Measurements from ENCODE around the gene CACNA1G. TPM values are rescaled to one million over a fixed set of nuclear protein-coding genes. Genes with fewer than 3 reads are reported as not detected.

CACNA1G gene
- total and polyA plus RNA-seq, 10 donors = 0.02 to 1.3 (median 0.09) TPM; not detected in 1

DNA sequence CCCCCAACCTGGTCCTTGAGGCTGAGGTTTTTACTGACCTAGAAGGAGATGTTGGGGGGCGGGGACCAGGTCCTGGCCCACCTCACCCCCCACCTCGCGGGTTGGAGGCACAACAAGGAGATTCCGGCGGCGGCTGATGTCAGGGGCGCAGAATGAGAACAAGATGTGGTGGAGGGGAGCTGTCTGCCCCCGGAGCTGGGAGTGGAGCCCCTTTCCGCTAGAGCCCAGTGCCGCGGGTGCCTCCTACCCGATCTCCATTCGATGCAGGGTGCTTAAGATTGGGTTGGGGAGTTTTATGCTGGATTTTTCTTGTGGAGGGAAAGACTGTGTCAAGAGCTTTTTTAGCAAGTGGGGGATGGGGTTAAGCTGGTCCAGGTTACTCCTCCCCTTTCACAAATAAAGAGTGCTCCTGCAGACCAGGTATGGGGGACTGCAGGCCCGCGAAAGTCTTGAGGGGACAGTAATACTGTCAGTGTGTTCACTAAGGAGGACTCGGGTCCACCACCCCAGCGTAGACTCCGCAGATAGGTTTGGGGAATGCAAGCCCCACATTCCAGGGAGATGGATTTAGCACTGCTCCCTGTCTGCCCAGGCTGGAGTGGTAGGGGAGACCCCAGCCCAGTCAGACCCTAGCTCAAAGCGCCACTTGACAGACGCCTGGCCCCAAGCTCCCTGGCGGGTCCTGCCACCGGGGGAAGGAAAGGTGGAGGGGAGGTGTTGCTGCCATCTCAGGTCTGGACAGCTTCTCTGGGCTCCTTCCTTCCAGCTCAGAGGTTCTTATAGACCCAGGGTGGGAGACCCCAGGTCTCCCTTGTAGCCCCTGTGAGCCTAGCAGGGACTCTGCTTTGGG is 2.0 kb downstream of the CACNA1G start:
- Histone ChIP-seq H3K36me3 (no peaks in the 10 kb centered on the region), H3K4me3 (peak overlapping the region in 1 of 8 donors; percentile 80), H3K27ac (no peak overlapping the region), H3K9me3 (no peaks in the 10 kb centered on the region), H3K27me3 (replicated peaks in 1 of 7) (peaks cover 14 to 100% (median 72%) of the 10 kb centered on the region in 7 donors), H3K4me1 (peaks cover 25 to 66% (median 45%) of the 10 kb centered on the region in 6 donors)
- TF ChIP-seq CTCF (IDR thresholded peaks at IDR 0.05 in 8 of 11, conservative IDR thresholded peaks at IDR 0.05 in 3 of 11) (no peak), POLR2A (IDR thresholded peaks at IDR 0.05) (no peak), POLR2AphosphoS5 (IDR thresholded peaks at IDR 0.05) (no peak)
- 13 to 18% (median 17%) methylated on average over 21 to 22 of the region's 22 CpGs for WGBS, 5 donors
- intact Hi-C loops (cut with DNase I; ENCODE audit: low total_unique reads) = no loop called here
- no peak for DNase-seq

DNA sequence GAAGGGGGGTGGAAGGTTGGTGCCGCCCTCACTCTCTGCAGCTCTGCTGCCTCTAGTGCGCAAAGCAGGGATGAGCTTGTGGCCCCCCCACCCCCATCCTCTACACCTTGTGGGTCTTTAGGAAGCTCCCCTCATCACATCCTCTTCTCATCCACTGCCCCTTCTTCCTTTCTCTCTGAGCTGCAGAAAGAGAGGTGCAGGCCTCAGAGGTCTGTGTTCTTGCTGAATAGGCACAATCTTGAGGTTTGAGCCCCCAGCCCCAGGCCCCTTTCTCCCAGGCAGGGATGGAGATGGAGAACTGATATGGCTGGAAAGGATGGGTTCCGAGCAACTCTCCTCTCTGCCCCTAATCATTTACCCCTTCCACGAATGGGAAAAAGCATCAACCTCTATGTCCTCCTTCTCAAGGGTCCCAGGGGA is 2.6 kb downstream of the CACNA1G start:
- TF ChIP-seq POLR2A (IDR thresholded peaks at IDR 0.05) (no peak), POLR2AphosphoS5 (IDR thresholded peaks at IDR 0.05) (no peak), CTCF (IDR thresholded peaks at IDR 0.05 in 8 of 11, conservative IDR thresholded peaks at IDR 0.05 in 3 of 11) (no peak)
- peaks cover 25 to 66% (median 45%) of the 10 kb centered on the region in 6 donors for H3K4me1 ChIP-seq
- H3K27me3 ChIP-seq (replicated peaks in 1 of 7) = peaks cover 14 to 100% (median 72%) of the 10 kb centered on the region in 7 donors

GRCh38 chr17:50564916-50565315 is 4.4 kb downstream of the CACNA1G start:
- intact Hi-C loops (cut with DNase I; ENCODE audit: low total_unique reads) = no loop called here
- Histone ChIP-seq H3K9me3 (no peaks in the 10 kb centered on the region), H3K4me3 (no peak overlapping the region), H3K27me3 (replicated peaks in 1 of 7) (peaks cover 7 to 86% (median 55%) of the 10 kb centered on the region in 7 donors), H3K36me3 (no peaks in the 10 kb centered on the region), H3K27ac (peak overlapping the region in 2 of 8 donors; percentile 11 to 49), H3K4me1 (peaks cover 11 to 49% (median 31%) of the 10 kb centered on the region in 6 donors)
- no peak for TF ChIP-seq CTCF (IDR thresholded peaks at IDR 0.05 in 8 of 11, conservative IDR thresholded peaks at IDR 0.05 in 3 of 11)
- no peak for TF ChIP-seq POLR2AphosphoS5 (IDR thresholded peaks at IDR 0.05)
- TF ChIP-seq POLR2A (IDR thresholded peaks at IDR 0.05) = no peak
- WGBS, 5 donors = 21 to 45% (median 29%) methylated on average over 18 to 19 of the region's 19 CpGs
- no peak for DNase-seq

More for the DNA sequence above, 2.6 kb downstream of the CACNA1G start:
- Histone ChIP-seq H3K9me3 (no peaks in the 10 kb centered on the region), H3K36me3 (no peaks in the 10 kb centered on the region), H3K27ac (no peak overlapping the region), H3K4me3 (no peak overlapping the region)
- WGBS, 5 donors = 55 to 65% (median 62%) methylated on average over 4 of the region's 4 CpGs
- no peak for DNase-seq
- intact Hi-C loops (cut with DNase I; ENCODE audit: low total_unique reads) = no loop called here

Measured in spleen (tissue), 11 donors.